Caco-2 (cell line): ENCODE data around the gene POLR2L. TPM values are rescaled to one million over a fixed set of nuclear protein-coding genes. Genes with fewer than 3 reads are reported as not detected.

Source experiments
- BruUV-seq: library from RNA; stranded (reverse); fragments of 400-500 nt; replicated peaks from 2 replicates; lab custom pipeline; 2021; lab: Mats Ljungman, UMichigan
- CTCF ChIA-PET: fragments of 300-600 bp; sonication (Branson Sonifier 250); formaldehyde crosslinking; loops from one replicate; lab custom pipeline; 2022; ENCODE audit warnings: antibody characterized with exemption; lab: Charles Lee
- POLR2A ChIA-PET: fragments of 300-600 bp; sonication (Branson Sonifier 250); formaldehyde crosslinking; loops from one replicate; lab custom pipeline; 2022; ENCODE audit warnings: antibody characterized with exemption; lab: Charles Lee
- DNase-seq, 2 experiments: peaks; one replicate each; pipeline versions ENCODE4 v3.0.0 to v3.0.0-alpha.2; 2020 to 2022
- H3K27me3 ChIP-seq: replicated peaks from 2 replicates; pipeline ENCODE4 v1.6.0; 2011; ENCODE audit warnings: low read length; ENCODE audit not compliant: control insufficient read depth, insufficient read depth
- H3K36me3 ChIP-seq: 2 replicates; pipeline ENCODE4 v1.5.1; 2011; ENCODE audit warnings: low read length; ENCODE audit not compliant: control insufficient read depth, insufficient read depth
- H3K4me1 ChIP-seq: fragments of 250-450 bp; sonication (Bioruptor Pico); 2 replicates; pipeline ENCODE4 v1.5.1; 2020; ENCODE audit warnings: mild to moderate bottlenecking
- H3K4me3 ChIP-seq: 2 replicates; pipeline ENCODE4 v1.5.1; 2011; ENCODE audit warnings: low read depth, mild to moderate bottlenecking, control low read depth, low read length
- H3K9me3 ChIP-seq: fragments of 250-450 bp; sonication (Bioruptor Pico); 2 replicates; pipeline ENCODE4 v1.5.1; 2020; ENCODE audit warnings: mild to moderate bottlenecking, moderate library complexity
- H3K27ac Mint-ChIP-seq: one replicate; pipeline ENCODE4 v1.8.0; 2022; ENCODE audit warnings: mixed read lengths; ENCODE audit not compliant: unreplicated experiment
- H3K27me3 Mint-ChIP-seq: one replicate; pipeline ENCODE4 v1.8.0; 2022; ENCODE audit warnings: mixed read lengths; ENCODE audit not compliant: insufficient read depth, unreplicated experiment
- H3K36me3 Mint-ChIP-seq: one replicate; pipeline ENCODE4 v1.8.0; 2022; ENCODE audit warnings: mild to moderate bottlenecking, mixed read lengths; ENCODE audit not compliant: insufficient read depth, unreplicated experiment
- H3K4me1 Mint-ChIP-seq: one replicate; pipeline ENCODE4 v1.8.0; 2022; ENCODE audit warnings: low read depth, mixed read lengths; ENCODE audit not compliant: unreplicated experiment
- H3K4me3 Mint-ChIP-seq: one replicate; pipeline ENCODE4 v1.8.0; 2022; ENCODE audit warnings: mild to moderate bottlenecking, moderate library complexity, mixed read lengths; ENCODE audit not compliant: unreplicated experiment
- H3K9me3 Mint-ChIP-seq: one replicate; pipeline ENCODE4 v1.8.0; 2022; ENCODE audit warnings: mixed read lengths; ENCODE audit not compliant: unreplicated experiment
- CTCF ChIP-seq, 2 experiments: fragments of 200-600 bp in 1 of 2; IDR thresholded peaks; 1 replicate in 1 of 2; 2 replicates in 1 of 2; pipeline versions ENCODE4 v1.5.1 to v1.8.0; 2011 to 2022; ENCODE audit warnings: antibody characterized with exemption in 1 of 2, control low read depth in 1 of 2, inconsistent platforms in 1 of 2, low read depth in 1 of 2, low read length in 1 of 2, mild to moderate bottlenecking in 1 of 2, moderate library complexity in 1 of 2; ENCODE audit not compliant: insufficient read depth in 1 of 2, severe bottlenecking in 1 of 2, unreplicated experiment in 1 of 2
- intact Hi-C: fragments of 100-400 bp; cut with micrococcal nuclease; formaldehyde crosslinking; loops from one replicate; pipeline ENCODE4 v1.10.0; 2022; ENCODE audit not compliant: unreplicated experiment
- total RNA-seq: library from RNA; stranded (reverse); gene quantifications from 2 replicates; pipeline ENCODE4 v1.2.3, GENCODE V29; 2022

POLR2L gene
- total RNA-seq, 1 experiment from 2014 or later, result 139 TPM

GRCh38 chr11:855796-856195 is 13.5 kb upstream of the POLR2L start:
- POLR2A ChIA-PET, result no interaction called here
- no peaks in the 10 kb centered on the region for H3K9me3 Mint-ChIP-seq
- no peak for DNase-seq
- H3K36me3 ChIP-seq, result no peaks in the 10 kb centered on the region; the same call in 1 of the 2 replicates
- H3K4me1 Mint-ChIP-seq, result no peaks in the 10 kb centered on the region
- H3K4me3 ChIP-seq, result no peak overlapping the region
- BruUV-seq, result no TSS peak
- intact Hi-C loops, result no loop called here
- H3K27me3 Mint-ChIP-seq, result no peaks in the 10 kb centered on the region
- TF ChIP-seq CTCF (IDR thresholded peaks at IDR 0.05; ENCODE audit: insufficient read depth in 1 of 2, low read depth in 1 of 2, low read length in 1 of 2, severe bottlenecking in 1 of 2, unreplicated experiment in 1 of 2), result no peak
- H3K9me3 ChIP-seq, result no peaks in the 10 kb centered on the region
- no peak overlapping the region for H3K4me3 Mint-ChIP-seq
- H3K36me3 Mint-ChIP-seq, result peaks cover 56% of the 10 kb centered on the region
- CTCF ChIA-PET, result no interaction called here
- no peak overlapping the region for H3K27ac Mint-ChIP-seq
- H3K27me3 ChIP-seq, result no peaks in the 10 kb centered on the region
- peaks cover 6% of the 10 kb centered on the region for H3K4me1 ChIP-seq

DNA sequence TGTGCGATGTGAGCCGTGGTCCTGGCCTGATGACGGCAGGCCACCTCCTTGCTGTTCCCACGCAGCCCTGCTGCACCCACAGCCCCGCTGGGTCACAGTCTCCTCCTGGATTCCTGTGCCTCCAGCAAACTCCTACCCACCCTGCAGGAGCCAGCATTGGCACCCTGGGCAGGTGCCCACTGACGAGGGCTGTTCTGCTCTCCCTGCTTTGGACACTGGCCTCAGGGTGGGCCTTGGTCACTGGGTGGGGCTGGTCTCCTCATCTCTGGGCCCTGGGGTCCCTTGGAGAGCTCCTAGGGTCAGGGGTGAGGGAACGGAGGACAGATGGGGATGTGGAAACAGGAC is 13.0 kb upstream of the POLR2L start:
- Mint-ChIP-seq H3K36me3 (peaks cover 57% of the 10 kb centered on the region), H3K4me1 (no peaks in the 10 kb centered on the region), H3K4me3 (no peak overlapping the region), H3K27me3 (no peaks in the 10 kb centered on the region), H3K9me3 (no peaks in the 10 kb centered on the region), H3K27ac (no peak overlapping the region)
- Histone ChIP-seq H3K4me1 (peaks cover 10% of the 10 kb centered on the region), H3K27me3 (no peaks in the 10 kb centered on the region), H3K4me3 (no peak overlapping the region), H3K36me3 (no peaks in the 10 kb centered on the region; the same call in 1 of the 2 replicates), H3K9me3 (no peaks in the 10 kb centered on the region)
- DNase-seq, result no peak
- intact Hi-C loops, result no loop called here
- TF ChIP-seq CTCF (IDR thresholded peaks at IDR 0.05; ENCODE audit: insufficient read depth in 1 of 2, low read depth in 1 of 2, low read length in 1 of 2, severe bottlenecking in 1 of 2, unreplicated experiment in 1 of 2), result no peak
- ChIA-PET POLR2A (interaction anchor here (0.7 kb wide), 1 partner anchor 28 kb away, joined by 3 read pairs; no protein-coding TSS in a partner anchor), CTCF (no interaction called here)
- BruUV-seq, result no TSS peak

- no peaks in the 10 kb centered on the region for H3K27me3 Mint-ChIP-seq
- H3K4me1 Mint-ChIP-seq, result no peaks in the 10 kb centered on the region
- TF ChIP-seq CTCF (IDR thresholded peaks at IDR 0.05; ENCODE audit: insufficient read depth in 1 of 2, low read depth in 1 of 2, low read length in 1 of 2, severe bottlenecking in 1 of 2, unreplicated experiment in 1 of 2), result no peak
- Histone ChIP-seq H3K4me1 (peaks cover 12% of the 10 kb centered on the region), H3K9me3 (no peaks in the 10 kb centered on the region), H3K27me3 (no peaks in the 10 kb centered on the region), H3K36me3 (no peaks in the 10 kb centered on the region), H3K4me3 (no peak overlapping the region)
- POLR2A ChIA-PET, result interaction anchor here (0.7 kb wide), 1 partner anchor 27 kb away, joined by 3 read pairs; no protein-coding TSS in a partner anchor
- CTCF ChIA-PET, result interaction anchor here (0.6 kb wide), 1 partner anchor 16 kb away, joined by 3 read pairs; no protein-coding TSS in a partner anchor
- H3K27ac Mint-ChIP-seq, result no peak overlapping the region
- peaks cover 56% of the 10 kb centered on the region for H3K36me3 Mint-ChIP-seq
- no peak for DNase-seq
- no peak overlapping the region for H3K4me3 Mint-ChIP-seq
- H3K9me3 Mint-ChIP-seq, result no peaks in the 10 kb centered on the region
- no TSS peak for BruUV-seq
- intact Hi-C loops, result no loop called here
Observed at GRCh38 chr11:854601-855329, 12.4 kb upstream of the POLR2L start.
